Stimulated activated CD8-positive, alpha-beta memory T cell treated with anti-CD3 and anti-CD28 coated beads, Interleukin-7, amount 100 ng/mL, for 48 hours (primary cell): Measurements from ENCODE around the gene ELOVL3.
"Not testable (repeated sequence)": the region's sequence is repeated elsewhere in the genome, so short reads cannot be mapped to it uniquely, and the experiment has no call there.

Experiments used
- DNase-seq, 2 donors: peaks; one replicate each; pipeline ENCODE4 v3.0.0-alpha.2; 2020; ENCODE audit warnings: low read depth in 1 of 2; ENCODE audit errors: extremely low read depth in 1 of 2

Gene ELOVL3

DNA sequence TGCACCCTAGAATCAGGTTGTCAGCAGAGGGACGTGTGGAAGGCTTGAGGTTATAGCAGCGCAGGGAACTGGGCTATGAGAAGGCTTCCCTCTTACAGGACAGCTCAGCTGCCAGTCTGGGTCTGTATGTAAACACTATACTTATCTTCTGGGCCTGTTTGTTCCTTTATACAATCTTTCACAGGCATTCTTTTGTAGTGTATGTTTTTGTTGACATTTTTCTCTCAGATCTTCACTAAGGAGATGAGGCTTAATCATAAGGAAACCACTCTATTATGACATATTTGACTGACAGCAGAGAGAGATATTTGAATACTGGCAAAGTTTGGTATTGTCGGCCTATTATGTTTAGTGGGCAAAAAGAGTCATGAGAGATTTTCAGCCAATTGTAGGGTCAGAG lies 20.2 kb downstream of the ELOVL3 start:
- no peak for DNase-seq

- no peak for DNase-seq
These were observed 21.6 kb downstream of the ELOVL3 start for GRCh38 chr10:102247734-102248133.

GRCh38 chr10:102252508-102252907 lies 26.4 kb downstream of the ELOVL3 start:
- not testable (repeated sequence) for DNase-seq

GRCh38 chr10:102254426-102254825 lies 28.3 kb downstream of the ELOVL3 start:
- DNase-seq = no peak

DNA sequence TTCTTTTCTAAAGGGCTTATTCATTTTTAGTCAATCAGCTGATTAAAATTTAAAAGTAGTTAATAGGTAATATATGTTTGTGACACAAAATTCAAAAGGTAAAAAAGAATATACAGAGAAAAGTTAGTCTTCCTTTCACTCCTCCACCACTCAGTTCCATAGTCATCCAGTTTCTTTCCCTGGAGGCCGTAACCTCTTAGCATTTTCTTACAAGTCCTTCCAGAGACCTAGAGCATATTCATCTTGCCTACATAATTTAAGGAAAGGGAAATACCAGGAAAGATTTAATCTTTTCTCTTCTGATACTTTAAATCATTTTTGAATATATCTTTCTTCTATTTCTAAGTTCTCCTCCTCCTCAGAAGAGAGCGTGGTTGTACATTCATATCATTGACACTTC lies 29.3 kb downstream of the ELOVL3 start:
- DNase-seq = no peak

- no peak for DNase-seq
These were observed 35.1 kb downstream of the ELOVL3 start for GRCh38 chr10:102261196-102261595.

DNA sequence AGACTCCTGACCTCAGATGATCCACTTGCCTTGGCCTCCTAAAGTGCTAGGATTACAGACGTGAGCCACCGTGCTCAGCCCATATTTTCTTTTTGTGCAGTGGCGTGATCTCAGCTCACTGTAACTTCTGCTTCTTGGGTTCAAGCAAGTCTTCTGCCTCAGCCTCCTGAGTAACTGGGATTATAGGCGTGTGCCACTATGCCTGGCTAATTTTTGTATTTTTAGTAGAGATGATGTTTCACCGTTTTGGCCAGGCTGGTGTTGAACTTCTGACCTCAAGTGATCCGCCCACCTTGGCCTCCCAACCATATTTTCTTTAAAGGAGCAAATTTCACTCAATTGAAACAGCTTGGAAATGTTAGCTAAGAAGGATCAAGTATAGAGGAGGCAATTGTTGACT lies 35.7 kb downstream of the ELOVL3 start:
- no peak for DNase-seq

- DNase-seq = no peak
These were observed 36.8 kb downstream of the ELOVL3 start for GRCh38 chr10:102262744-102263370.

GRCh38 chr10:102264371-102264770 lies 38.3 kb downstream of the ELOVL3 start:
- DNase-seq = no peak

DNA sequence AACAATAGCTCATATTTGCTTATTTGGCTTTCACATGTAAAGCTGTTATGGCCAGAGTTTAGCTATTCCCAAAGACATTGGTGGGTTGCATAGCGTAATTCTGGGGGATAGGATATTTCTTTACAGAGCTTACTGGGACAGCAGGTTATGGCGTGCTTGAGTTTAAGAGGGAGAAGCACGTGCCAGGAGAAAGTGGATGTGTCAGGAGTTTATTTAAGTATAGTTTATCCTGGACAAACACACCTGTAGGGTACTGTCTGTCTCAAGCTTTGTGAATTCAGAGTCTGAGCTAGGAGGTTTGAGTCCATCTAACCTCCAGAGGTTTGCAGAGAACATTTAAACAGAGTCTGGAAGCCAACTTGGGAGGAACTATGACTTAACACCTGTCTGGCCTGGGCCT lies 40.6 kb downstream of the ELOVL3 start:
- DNase-seq = no peak

- no peak for DNase-seq
These were observed 41.6 kb downstream of the ELOVL3 start for GRCh38 chr10:102267748-102268147.

GRCh38 chr10:102268375-102268888 lies 42.3 kb downstream of the ELOVL3 start:
- no peak for DNase-seq

DNA sequence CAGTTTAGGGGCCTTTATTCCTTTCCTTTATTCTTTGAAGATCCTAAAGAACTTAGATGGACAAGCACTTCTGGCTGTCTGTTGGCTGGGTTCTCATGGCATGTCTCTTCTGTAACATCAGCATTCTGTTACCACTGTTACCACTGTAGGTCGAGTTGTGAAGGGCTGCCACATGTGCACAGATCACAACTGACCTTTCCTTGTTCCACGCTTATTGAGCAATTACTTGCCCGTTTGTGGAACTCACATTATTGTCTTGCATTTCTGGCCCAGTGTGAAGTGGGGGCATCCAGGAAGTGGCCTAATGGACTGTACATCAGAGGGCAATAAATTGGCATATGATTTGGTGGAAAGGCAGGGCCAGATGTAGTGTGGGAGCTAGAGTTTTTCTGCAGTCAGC lies 42.9 kb downstream of the ELOVL3 start:
- DNase-seq = no peak

- DNase-seq = no peak
These were observed 48.0 kb downstream of the ELOVL3 start for GRCh38 chr10:102274062-102274461.

GRCh38 chr10:102275343-102275742 lies 49.2 kb downstream of the ELOVL3 start:
- DNase-seq = no peak

- no peak for DNase-seq
These were observed 53.0 kb downstream of the ELOVL3 start for GRCh38 chr10:102279104-102279503.
